HCT116 (cell line): ENCODE results near the gene CMIP. TPM values are rescaled to one million over a fixed set of nuclear protein-coding genes. Genes with fewer than 3 reads are reported as not detected.

ENCODE experiments used
- ATAC-seq: fragments of 200-7000 bp; cut with Tn5 transposase; 2 replicates; pipeline ENCODE4 v1.9.1; 2020; ENCODE audit warnings: mild to moderate bottlenecking, moderate library complexity
- BruUV-seq: library from RNA; stranded (reverse); fragments of 400-500 nt; replicated peaks from 2 replicates; lab custom pipeline; 2021; lab: Mats Ljungman, UMichigan
- CTCF ChIA-PET: fragments of 300-600 bp; sonication (Branson Sonifier 250); formaldehyde crosslinking; loops from one replicate; lab custom pipeline; 2021; ENCODE audit warnings: antibody characterized with exemption; lab: Charles Lee
- POLR2A ChIA-PET: fragments of 300-600, 350-600 bp; sonication (Branson Sonifier 250); formaldehyde crosslinking; loops from one replicate; lab custom pipeline; 2021; ENCODE audit warnings: antibody characterized with exemption; lab: Charles Lee
- RAD21 ChIA-PET, 2 experiments: fragments of 300-600 bp; sonication (Branson Sonifier 250); formaldehyde crosslinking; loops; one replicate each; lab custom pipeline; 2023; ENCODE audit warnings: low total read pairs in 2 of 2; ENCODE audit not compliant: uncharacterized antibody in 2 of 2, unreplicated experiment in 2 of 2, low non-redundant PET in 1 of 2; lab: Charles Lee
- DNase-seq: peaks from one replicate; pipeline ENCODE4 v3.0.0-alpha.2; 2010; ENCODE audit warnings: low read depth, low spot score
- H2AFZ ChIP-seq: fragments of 200-600 bp; shearing (Covaris generic), sonication (generic); 2 replicates; pipeline ENCODE4 v1.6.1; 2017; ENCODE audit warnings: low read depth, mixed run types, mixed read lengths, antibody characterized with exemption, low read length; ENCODE audit not compliant: poor library complexity, severe bottlenecking
- H3K27ac ChIP-seq: 2 replicates; pipeline ENCODE4 v1.5.1; 2012; ENCODE audit warnings: low read depth, low read length
- H3K27me3 ChIP-seq: fragments of 200-600 bp; sonication (generic); 2 replicates; pipeline ENCODE4 v1.6.1; 2016; ENCODE audit warnings: mixed run types, low read length, mixed read lengths; ENCODE audit not compliant: insufficient read depth
- H3K36me3 ChIP-seq, 2 experiments: fragments of 200-500 bp in 1 of 2; fragments of 200-600 bp in 1 of 2; sonication (Bioruptor generic) in 1 of 2; sonication (generic) in 1 of 2; 2 replicates each; pipeline versions ENCODE4 v1.5.1 to v1.6.1; 2014 to 2016; ENCODE audit warnings: low read length in 2 of 2, inconsistent platforms in 1 of 2, mixed read lengths in 1 of 2, mixed run types in 1 of 2; ENCODE audit not compliant: insufficient read depth in 2 of 2, control insufficient read depth in 1 of 2
- H3K4me1 ChIP-seq, 2 experiments: fragments of 200-600 bp in 1 of 2; sonication (generic) in 1 of 2; 2 replicates each; pipeline versions ENCODE4 v1.5.1 to v1.6.1; 2012 to 2017; ENCODE audit warnings: low read length in 2 of 2, inconsistent platforms in 1 of 2, mild to moderate bottlenecking in 1 of 2, mixed read lengths in 1 of 2, mixed run types in 1 of 2, moderate library complexity in 1 of 2; ENCODE audit not compliant: insufficient read depth in 2 of 2, control insufficient read depth in 1 of 2
- H3K4me2 ChIP-seq: fragments of 200-600 bp; sonication (generic); 2 replicates; pipeline ENCODE4 v1.6.1; 2017; ENCODE audit warnings: mixed run types, low read length, mixed read lengths
- H3K4me3 ChIP-seq, 2 experiments: fragments of 200-600 bp in 1 of 2; sonication (generic) in 1 of 2; replicated peaks in 1 of 2; 2 replicates each; pipeline ENCODE4 v1.5.1; 2011 to 2016; ENCODE audit warnings: low read length in 2 of 2, control low read depth in 1 of 2, low read depth in 1 of 2, mild to moderate bottlenecking in 1 of 2, mixed read lengths in 1 of 2, mixed run types in 1 of 2
- H3K79me2 ChIP-seq: fragments of 200-600 bp; sonication (generic); 2 replicates; pipeline ENCODE4 v1.6.1; 2017; ENCODE audit warnings: mild to moderate bottlenecking, mixed run types, low read length, moderate library complexity, mixed read lengths; ENCODE audit not compliant: insufficient read depth
- H3K9ac ChIP-seq: fragments of 200-600 bp; sonication (generic); 2 replicates; pipeline ENCODE4 v1.6.1; 2016; ENCODE audit warnings: low read length, mixed read lengths
- H3K9me2 ChIP-seq: fragments of 200-600 bp; sonication (generic), shearing (Covaris generic); 2 replicates; pipeline ENCODE4 v1.6.1; 2017; ENCODE audit warnings: mixed run types, mild to moderate bottlenecking, moderate library complexity; ENCODE audit not compliant: insufficient read depth
- H3K9me3 ChIP-seq, 2 experiments: fragments of 200-500 bp in 1 of 2; fragments of 200-600 bp in 1 of 2; sonication (Bioruptor generic) in 1 of 2; sonication (generic) in 1 of 2; 2 replicates each; pipeline ENCODE4 v1.6.1; 2014 to 2017; ENCODE audit warnings: low read length in 2 of 2, mixed read lengths in 2 of 2, inconsistent platforms in 1 of 2, low read depth in 1 of 2, mild to moderate bottlenecking in 1 of 2, mixed run types in 1 of 2, moderate library complexity in 1 of 2; ENCODE audit not compliant: control insufficient read depth in 1 of 2, insufficient read depth in 1 of 2
- H4K20me1 ChIP-seq: fragments of 200-600 bp; sonication (generic), shearing (Covaris generic); 2 replicates; pipeline ENCODE4 v1.6.1; 2017; ENCODE audit warnings: mixed run types, mild to moderate bottlenecking, moderate library complexity; ENCODE audit not compliant: insufficient read depth
- CBX3 ChIP-seq: IDR thresholded peaks from 2 replicates; pipeline ENCODE4 v1.6.1; 2012; ENCODE audit warnings: low read depth
- CTCF ChIP-seq, 3 experiments: fragments of 200-600 bp in 1 of 3; sonication (generic) in 1 of 3; IDR thresholded peaks in 2 of 3; conservative IDR thresholded peaks in 1 of 3; 2 replicates each; pipeline ENCODE4 v1.5.1; 2012 to 2017; ENCODE audit warnings: low read depth in 2 of 3, low read length in 2 of 3, antibody characterized with exemption in 1 of 3, borderline replicate concordance in 1 of 3, control low read depth in 1 of 3, mild to moderate bottlenecking in 1 of 3, mixed read lengths in 1 of 3, mixed run types in 1 of 3, moderate library complexity in 1 of 3; ENCODE audit not compliant: insufficient read depth in 1 of 3
- EGR1 ChIP-seq: IDR thresholded peaks from 2 replicates; pipeline ENCODE4 v1.6.1; 2012; ENCODE audit warnings: low read depth
- ELF1 ChIP-seq: IDR thresholded peaks from 2 replicates; pipeline ENCODE4 v1.6.1; 2012; ENCODE audit warnings: low read depth, borderline replicate concordance
- EZH2 ChIP-seq: fragments of 200-600 bp; sonication (generic); IDR thresholded peaks from 2 replicates; pipeline ENCODE4 v1.6.1; 2017; ENCODE audit warnings: antibody characterized with exemption, mixed run types
- EZH2phosphoT487 ChIP-seq: fragments of 200-600 bp; IDR thresholded peaks from 2 replicates; pipeline ENCODE4 v1.6.1; 2018; ENCODE audit warnings: antibody characterized with exemption, borderline replicate concordance
- FOSL1 ChIP-seq: IDR thresholded peaks from 2 replicates; pipeline ENCODE4 v1.6.1; 2012; ENCODE audit warnings: low read depth
- JUND ChIP-seq: IDR thresholded peaks from 2 replicates; pipeline ENCODE4 v1.6.1; 2012
- POLR2A ChIP-seq: IDR thresholded peaks from 2 replicates; pipeline ENCODE4 v1.7.0; 2011; ENCODE audit warnings: borderline replicate concordance; ENCODE audit not compliant: insufficient read depth, insufficient read length; ENCODE audit errors: extremely low read depth
- POLR2AphosphoS5 ChIP-seq: IDR thresholded peaks from 2 replicates; pipeline ENCODE4 v1.6.1; 2011; ENCODE audit warnings: mild to moderate bottlenecking, low read depth, low read length, moderate library complexity
- SIN3A ChIP-seq: IDR thresholded peaks from 2 replicates; pipeline ENCODE4 v1.6.1; 2012; ENCODE audit warnings: low read depth
- SP1 ChIP-seq: IDR thresholded peaks from 2 replicates; pipeline ENCODE4 v1.6.1; 2012; ENCODE audit warnings: low read depth
- SRF ChIP-seq: IDR thresholded peaks from 2 replicates; pipeline ENCODE4 v1.6.1; 2012; ENCODE audit warnings: low read depth
- ZBTB33 ChIP-seq: IDR thresholded peaks from 2 replicates; pipeline ENCODE4 v1.6.1; 2011; ENCODE audit warnings: mild to moderate bottlenecking, low read length, moderate library complexity; ENCODE audit not compliant: insufficient replicate concordance; ENCODE audit errors: extremely low read depth
- ZFX ChIP-seq: fragments of 450-650 bp; IDR thresholded peaks from 2 replicates; pipeline ENCODE4 v1.6.1; 2017
- intact Hi-C: fragments of 100-400 bp; cut with micrococcal nuclease; formaldehyde crosslinking; loops from 2 replicates; pipeline ENCODE4 v1.10.0; 2022
- total RNA-seq: library from RNA; stranded (reverse); gene quantifications from one replicate; pipeline ENCODE4 v1.2.1, GENCODE V29; 2021; ENCODE audit not compliant: unreplicated experiment
- TF ChIP-seq, protein P1 (sequence below): IDR thresholded peaks from 2 replicates; pipeline ENCODE4 v1.6.1; 2012
- TF ChIP-seq, protein P2 (sequence below): IDR thresholded peaks from 2 replicates; pipeline ENCODE4 v1.6.1; 2012
- TF ChIP-seq, protein P3 (sequence below): IDR thresholded peaks from 2 replicates; pipeline ENCODE4 v1.6.1; 2012; ENCODE audit warnings: low read depth

CMIP gene
- total RNA-seq, 1 experiment from 2014 or later, result 64.6 TPM

DNA sequence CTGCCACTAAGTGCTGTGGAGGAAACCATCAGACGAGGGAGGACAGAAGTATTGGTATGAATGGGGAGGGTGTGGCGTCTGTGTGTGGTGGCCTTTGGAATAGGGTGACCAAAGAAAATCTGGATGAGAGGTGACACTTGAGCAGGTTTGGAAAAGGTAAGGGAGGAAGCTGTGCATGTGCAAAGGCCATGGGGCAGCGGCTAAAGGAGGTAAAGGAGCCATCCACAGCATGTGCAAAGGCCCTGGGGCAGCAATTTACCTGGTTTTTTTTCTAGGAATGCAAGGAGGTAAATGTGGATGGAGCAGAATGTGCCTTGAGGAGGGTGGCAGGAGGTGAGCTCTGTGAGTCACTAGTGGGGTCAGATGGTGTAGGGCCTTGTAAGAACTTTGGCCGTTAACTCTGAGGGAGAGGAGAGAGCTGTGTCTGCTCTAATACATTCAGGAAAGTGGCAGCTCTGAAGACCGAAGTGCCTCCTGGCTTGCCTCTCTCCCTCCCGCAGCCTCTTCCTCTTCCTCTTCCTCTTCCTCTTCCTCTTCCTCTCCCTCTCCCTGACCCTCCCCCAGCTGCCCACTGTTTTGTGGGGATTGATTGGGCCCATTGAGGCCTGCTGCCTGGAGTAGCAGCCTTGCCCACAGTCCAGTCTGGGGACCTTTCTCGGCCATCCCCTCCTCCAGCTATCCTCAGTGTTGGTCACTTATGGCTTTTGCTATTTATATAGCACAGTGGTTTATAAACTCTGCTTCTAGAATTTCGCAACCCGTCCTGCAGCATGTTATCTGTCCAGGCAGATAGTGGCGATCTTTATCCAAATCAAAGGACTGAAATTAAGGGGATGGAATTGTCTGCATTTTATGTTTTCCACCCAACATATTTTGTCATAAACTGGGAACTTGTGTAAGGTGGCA lies 38.7 kb downstream of the CMIP start:
- TF ChIP-seq, protein P1, sequence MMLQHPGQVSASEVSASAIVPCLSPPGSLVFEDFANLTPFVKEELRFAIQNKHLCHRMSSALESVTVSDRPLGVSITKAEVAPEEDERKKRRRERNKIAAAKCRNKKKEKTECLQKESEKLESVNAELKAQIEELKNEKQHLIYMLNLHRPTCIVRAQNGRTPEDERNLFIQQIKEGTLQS, result no peak
- TF ChIP-seq EGR1 (no peak), FOSL1 (no peak), SIN3A (no peak), JUND (no peak), ZBTB33 (no peak), ELF1 (no peak), EZH2phosphoT487 (no peak), POLR2A (no peak), EZH2 (no peak), SRF (no peak), POLR2AphosphoS5 (no peak), SP1 (no peak), ZFX (no peak), CTCF (IDR thresholded peaks at IDR 0.05 in 2 of 3, conservative IDR thresholded peaks at IDR 0.05 in 1 of 3; ENCODE audit: borderline replicate concordance in 1 of 3, insufficient read depth in 1 of 3, low read depth in 2 of 3, low read length in 2 of 3) (no peak), CBX3 (no peak)
- TF ChIP-seq, protein P2, sequence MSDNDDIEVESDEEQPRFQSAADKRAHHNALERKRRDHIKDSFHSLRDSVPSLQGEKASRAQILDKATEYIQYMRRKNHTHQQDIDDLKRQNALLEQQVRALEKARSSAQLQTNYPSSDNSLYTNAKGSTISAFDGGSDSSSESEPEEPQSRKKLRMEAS, result no peak
- TF ChIP-seq, protein P3, sequence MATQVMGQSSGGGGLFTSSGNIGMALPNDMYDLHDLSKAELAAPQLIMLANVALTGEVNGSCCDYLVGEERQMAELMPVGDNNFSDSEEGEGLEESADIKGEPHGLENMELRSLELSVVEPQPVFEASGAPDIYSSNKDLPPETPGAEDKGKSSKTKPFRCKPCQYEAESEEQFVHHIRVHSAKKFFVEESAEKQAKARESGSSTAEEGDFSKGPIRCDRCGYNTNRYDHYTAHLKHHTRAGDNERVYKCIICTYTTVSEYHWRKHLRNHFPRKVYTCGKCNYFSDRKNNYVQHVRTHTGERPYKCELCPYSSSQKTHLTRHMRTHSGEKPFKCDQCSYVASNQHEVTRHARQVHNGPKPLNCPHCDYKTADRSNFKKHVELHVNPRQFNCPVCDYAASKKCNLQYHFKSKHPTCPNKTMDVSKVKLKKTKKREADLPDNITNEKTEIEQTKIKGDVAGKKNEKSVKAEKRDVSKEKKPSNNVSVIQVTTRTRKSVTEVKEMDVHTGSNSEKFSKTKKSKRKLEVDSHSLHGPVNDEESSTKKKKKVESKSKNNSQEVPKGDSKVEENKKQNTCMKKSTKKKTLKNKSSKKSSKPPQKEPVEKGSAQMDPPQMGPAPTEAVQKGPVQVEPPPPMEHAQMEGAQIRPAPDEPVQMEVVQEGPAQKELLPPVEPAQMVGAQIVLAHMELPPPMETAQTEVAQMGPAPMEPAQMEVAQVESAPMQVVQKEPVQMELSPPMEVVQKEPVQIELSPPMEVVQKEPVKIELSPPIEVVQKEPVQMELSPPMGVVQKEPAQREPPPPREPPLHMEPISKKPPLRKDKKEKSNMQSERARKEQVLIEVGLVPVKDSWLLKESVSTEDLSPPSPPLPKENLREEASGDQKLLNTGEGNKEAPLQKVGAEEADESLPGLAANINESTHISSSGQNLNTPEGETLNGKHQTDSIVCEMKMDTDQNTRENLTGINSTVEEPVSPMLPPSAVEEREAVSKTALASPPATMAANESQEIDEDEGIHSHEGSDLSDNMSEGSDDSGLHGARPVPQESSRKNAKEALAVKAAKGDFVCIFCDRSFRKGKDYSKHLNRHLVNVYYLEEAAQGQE, result no peak
- ATAC-seq (peak; percentile 22; the same call in 1 of the 2 replicates), DNase-seq (no peak)
- Histone ChIP-seq H3K9me3 (no peaks in the 10 kb centered on the region), H3K27ac (no peak overlapping the region), H4K20me1 (peaks cover 4% of the 10 kb centered on the region; the same call in 1 of the 2 replicates), H3K4me3 (no peak overlapping the region), H3K9me2 (no peaks in the 10 kb centered on the region), H3K9ac (peak overlapping the region; percentile 47), H3K27me3 (no peaks in the 10 kb centered on the region), H3K4me2 (peak overlapping the region; percentile 52), H2AFZ (no peak overlapping the region), H3K79me2 (peaks cover 99% of the 10 kb centered on the region), H3K36me3 (peaks cover 0 to 3% of the 10 kb centered on the region in 2 experiments; a peak in 1 of 4 replicates), H3K4me1 (peaks cover 16 to 70% of the 10 kb centered on the region in 2 experiments; a peak in 3 of 4 replicates)
- intact Hi-C loops, result no loop called here
- no TSS peak for BruUV-seq
- ChIA-PET POLR2A (no interaction called here), RAD21 (no interaction called here), CTCF (no interaction called here)
